ENCODE results near the gene EID2B.

GRCh38 chr19:39524495-39524894 is 8.2 kb downstream of the EID2B start:
- TF ChIP-seq EZH2phosphoT487 (IDR thresholded peaks at IDR 0.05; ENCODE audit: low read depth, severe bottlenecking, unreplicated experiment) (no peak), CTCF (IDR thresholded peaks at IDR 0.05; ENCODE audit: poor library complexity) (no peak)

Measured in hepatocyte (in vitro differentiated cells).